VCaP (cell line): ENCODE measurements around the gene SFT2D3.

Experiments used
- H3K27ac ChIP-seq: fragments of 450-650 bp; 2 replicates; pipeline ENCODE4 v1.5.1; 2017
- TF ChIP-seq, protein P1 (sequence below): fragments of 450-650 bp; conservative IDR thresholded peaks from 2 replicates; pipeline ENCODE4 v1.5.1; 2017; ENCODE audit warnings: mild to moderate bottlenecking, moderate library complexity

The SFT2D3 gene

GRCh38 chr2:127655209-127656073, 45.9 kb upstream of the SFT2D3 start:
- no peak overlapping the region for H3K27ac ChIP-seq
- TF ChIP-seq, protein P1, sequence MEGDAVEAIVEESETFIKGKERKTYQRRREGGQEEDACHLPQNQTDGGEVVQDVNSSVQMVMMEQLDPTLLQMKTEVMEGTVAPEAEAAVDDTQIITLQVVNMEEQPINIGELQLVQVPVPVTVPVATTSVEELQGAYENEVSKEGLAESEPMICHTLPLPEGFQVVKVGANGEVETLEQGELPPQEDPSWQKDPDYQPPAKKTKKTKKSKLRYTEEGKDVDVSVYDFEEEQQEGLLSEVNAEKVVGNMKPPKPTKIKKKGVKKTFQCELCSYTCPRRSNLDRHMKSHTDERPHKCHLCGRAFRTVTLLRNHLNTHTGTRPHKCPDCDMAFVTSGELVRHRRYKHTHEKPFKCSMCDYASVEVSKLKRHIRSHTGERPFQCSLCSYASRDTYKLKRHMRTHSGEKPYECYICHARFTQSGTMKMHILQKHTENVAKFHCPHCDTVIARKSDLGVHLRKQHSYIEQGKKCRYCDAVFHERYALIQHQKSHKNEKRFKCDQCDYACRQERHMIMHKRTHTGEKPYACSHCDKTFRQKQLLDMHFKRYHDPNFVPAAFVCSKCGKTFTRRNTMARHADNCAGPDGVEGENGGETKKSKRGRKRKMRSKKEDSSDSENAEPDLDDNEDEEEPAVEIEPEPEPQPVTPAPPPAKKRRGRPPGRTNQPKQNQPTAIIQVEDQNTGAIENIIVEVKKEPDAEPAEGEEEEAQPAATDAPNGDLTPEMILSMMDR = no peak

DNA sequence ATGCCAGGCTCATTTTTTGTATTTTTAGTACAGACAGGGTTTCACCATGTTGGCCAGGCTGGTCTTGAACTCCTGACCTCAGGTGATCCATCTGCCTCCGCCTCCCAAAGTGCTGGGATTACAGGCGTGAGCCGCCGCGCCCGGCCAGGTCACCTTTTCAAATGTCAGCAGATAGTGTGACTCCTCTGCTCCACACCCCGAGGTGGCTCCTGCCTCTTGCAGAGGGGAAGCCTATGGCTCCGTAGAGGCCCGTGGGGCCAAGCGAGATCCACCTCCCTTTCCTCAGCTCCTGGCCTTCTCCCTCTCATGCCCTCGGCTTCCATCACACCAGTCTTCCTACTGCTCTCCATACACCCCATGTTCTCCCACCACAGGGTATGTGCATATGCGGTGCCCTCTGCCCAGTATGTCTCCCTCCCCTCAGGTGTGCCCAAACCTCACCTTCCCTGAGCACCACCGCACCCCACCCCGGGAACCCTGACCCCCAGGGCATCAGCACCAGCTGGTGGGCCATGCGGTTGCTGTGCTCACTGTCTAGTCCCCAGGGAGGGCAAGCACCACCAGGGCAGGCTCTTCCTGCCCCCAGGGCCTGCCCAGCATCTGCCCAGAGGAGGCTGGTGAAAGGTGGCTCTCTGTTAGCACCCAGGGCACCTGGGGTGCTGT, 44.6 kb upstream of the SFT2D3 start:
- TF ChIP-seq, protein P1 = no peak
- no peak overlapping the region for H3K27ac ChIP-seq

DNA sequence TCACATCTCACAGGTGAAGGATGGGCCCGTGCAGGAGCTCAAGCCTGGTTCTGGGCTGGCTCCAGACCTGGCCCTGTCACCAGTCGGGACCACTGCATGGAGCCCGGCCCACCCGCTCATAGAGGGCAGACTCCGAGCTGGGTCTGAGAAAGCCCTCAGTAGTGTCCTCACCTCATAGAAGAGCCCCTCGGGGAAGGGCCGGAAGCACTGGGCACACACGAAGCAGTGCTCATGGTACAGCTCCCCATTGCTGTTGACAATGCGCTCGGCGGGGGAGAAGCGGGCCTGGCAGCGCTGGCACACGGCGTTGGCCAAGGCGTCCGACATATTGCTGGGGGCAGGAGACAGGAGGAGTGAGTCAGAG, 44.1 kb upstream of the SFT2D3 start:
- TF ChIP-seq, protein P1 = no peak
- H3K27ac ChIP-seq = no peak overlapping the region

- TF ChIP-seq, protein P1 = no peak
These were observed 43.2 kb upstream of the SFT2D3 start for GRCh38 chr2:127658146-127658545.

DNA sequence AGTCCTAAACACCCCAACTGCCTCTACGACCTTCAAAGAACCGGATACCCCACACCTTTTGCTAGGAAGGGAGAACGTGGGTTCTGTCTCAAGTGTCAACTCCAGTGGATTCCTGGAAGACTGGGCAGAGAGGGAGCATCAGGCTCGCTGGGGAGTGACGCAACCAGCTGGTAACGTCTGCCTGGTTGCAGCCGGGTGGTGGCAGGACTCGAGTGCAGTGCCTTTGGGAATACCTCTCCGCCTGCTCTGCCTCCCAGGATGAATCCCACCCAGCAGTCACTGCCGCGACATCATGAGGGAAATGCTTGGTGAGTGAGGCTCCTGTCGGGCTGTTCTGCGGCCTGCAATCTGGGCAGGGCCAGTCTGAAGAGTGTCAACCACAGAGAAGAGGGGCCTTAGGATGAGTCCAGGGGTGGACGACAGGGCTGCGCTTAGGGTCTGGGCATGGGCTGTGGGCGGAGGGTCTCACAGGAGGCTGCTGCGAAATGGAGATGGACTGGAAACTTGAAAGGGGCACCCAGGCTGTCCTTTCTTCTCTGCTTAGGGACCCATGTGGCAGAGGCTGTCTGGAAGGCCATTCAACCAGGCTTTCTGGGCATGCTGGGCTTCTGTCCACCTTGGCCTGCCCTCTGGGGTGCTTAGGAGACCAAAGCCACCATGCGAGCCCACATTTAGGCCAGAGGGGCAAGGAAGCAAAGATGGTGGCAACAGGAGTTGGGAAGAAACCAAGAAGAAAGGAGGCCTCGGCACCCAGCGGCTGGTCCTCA, 42.5 kb upstream of the SFT2D3 start:
- TF ChIP-seq, protein P1 = no peak
- no peak overlapping the region for H3K27ac ChIP-seq

More at GRCh38 chr2:127658146-127658545, 43.2 kb upstream of the SFT2D3 start:
- no peak overlapping the region for H3K27ac ChIP-seq

DNA sequence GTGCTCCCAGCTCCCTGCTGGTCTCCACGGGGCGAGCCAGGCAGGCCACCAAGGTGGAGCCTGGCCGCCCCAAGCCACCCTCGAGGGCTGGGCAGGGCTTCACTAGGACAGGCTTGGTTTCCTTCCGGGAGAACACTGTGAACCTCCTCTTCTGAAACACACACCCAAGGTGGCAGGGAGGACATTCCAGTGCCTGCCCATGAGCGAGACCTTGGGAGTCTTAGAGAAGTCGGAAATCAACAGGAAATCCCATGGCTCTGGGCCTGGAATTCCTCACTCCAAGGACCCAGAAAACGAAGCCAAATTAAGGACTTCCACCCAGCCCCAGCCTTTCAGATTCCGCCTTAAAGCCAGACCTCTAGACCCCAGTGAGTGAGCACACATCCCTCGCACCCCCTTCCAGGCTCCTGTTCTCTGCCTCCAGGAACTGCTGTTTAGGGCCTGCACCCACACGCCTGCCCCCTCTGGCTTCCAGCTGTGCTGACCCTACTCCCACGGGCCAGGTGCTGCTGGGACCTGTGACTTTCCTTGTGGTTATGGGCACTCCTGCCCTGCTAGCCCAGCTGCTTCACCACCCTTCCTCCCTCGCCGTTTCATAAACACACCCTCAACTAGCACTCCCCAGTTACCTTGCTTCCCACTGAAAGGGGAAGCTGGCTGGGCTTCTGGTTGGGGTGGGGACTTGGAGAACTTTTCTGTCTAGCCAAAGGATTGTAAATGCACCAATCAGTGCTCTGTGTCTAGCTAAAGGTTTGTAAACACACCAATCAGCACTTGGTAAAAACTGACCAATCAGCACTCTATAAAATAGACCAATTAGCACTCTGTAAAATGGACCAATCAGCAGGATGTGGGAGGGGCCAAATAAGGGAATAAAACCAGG, 41.6 kb upstream of the SFT2D3 start:
- no peak overlapping the region for H3K27ac ChIP-seq
- TF ChIP-seq, protein P1 = no peak
